Cardiac fibroblast (primary cell): Measurements from ENCODE around the gene TRAM2.
A peak's percentile ranks its signal among the peaks of the same experiment; 100 is the strongest.

Source experiments
- DNase-seq, 2 donors: peaks; one replicate each; pipeline versions ENCODE4 v3.0.0 to v3.0.0-alpha.2; 2010; ENCODE audit warnings: low read depth in 2 of 2
- H3K4me3 ChIP-seq, 2 donors: replicated peaks in 1 of 2; 1 replicate in 1 of 2; 2 replicates in 1 of 2; pipeline ENCODE4 v1.5.1; 2011; ENCODE audit warnings: low read depth in 2 of 2, low read length in 2 of 2, mild to moderate bottlenecking in 2 of 2, moderate library complexity in 1 of 2
- TF ChIP-seq, protein P1 (sequence below): IDR thresholded peaks from one replicate; pipeline ENCODE4 v1.5.1; 2011; ENCODE audit warnings: low read depth, mild to moderate bottlenecking, low read length, inconsistent platforms

Gene TRAM2

DNA sequence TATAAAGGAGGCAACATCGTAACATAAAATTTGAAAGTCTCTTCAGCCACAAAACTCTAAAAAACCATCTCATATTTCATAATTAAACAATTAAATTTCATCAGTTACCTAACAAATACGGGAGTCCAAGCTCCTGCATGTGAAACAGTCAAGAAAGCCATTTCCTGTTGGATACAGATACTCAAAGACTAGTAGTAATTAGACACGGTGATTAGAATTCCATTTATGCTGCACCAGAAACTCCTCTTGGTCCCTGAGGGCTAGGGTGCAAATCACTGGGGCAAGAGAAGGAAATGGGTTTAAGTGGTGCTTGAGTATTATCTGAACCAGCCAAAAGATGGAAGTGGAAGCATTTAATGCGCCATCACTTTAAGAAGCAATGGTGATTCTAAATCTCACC, 27.4 kb downstream of the TRAM2 start:
- H3K4me3 ChIP-seq: no peak overlapping the region
- TF ChIP-seq, protein P1, sequence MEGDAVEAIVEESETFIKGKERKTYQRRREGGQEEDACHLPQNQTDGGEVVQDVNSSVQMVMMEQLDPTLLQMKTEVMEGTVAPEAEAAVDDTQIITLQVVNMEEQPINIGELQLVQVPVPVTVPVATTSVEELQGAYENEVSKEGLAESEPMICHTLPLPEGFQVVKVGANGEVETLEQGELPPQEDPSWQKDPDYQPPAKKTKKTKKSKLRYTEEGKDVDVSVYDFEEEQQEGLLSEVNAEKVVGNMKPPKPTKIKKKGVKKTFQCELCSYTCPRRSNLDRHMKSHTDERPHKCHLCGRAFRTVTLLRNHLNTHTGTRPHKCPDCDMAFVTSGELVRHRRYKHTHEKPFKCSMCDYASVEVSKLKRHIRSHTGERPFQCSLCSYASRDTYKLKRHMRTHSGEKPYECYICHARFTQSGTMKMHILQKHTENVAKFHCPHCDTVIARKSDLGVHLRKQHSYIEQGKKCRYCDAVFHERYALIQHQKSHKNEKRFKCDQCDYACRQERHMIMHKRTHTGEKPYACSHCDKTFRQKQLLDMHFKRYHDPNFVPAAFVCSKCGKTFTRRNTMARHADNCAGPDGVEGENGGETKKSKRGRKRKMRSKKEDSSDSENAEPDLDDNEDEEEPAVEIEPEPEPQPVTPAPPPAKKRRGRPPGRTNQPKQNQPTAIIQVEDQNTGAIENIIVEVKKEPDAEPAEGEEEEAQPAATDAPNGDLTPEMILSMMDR: no peak

DNA sequence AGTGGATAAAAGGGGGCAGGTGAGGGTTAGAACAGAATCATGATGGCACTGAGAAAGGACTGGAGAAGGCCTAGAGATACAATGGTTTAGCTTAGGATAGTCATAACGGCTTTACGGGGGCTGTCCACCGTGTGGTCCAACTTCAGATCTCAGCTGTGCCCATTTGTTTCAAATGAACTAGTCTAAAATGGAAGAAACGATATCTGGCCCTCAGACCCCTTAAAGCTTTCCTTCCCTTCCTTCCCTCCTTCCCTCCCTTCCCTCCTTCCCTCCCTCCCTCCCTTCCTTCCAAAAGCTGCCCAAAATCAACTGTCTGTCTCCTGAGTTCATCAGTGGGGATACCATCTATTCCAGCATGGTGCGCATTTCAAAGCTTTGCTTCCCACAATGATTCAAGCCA, 27.9 kb downstream of the TRAM2 start:
- DNase-seq: no peak
- TF ChIP-seq, protein P1: no peak
- H3K4me3 ChIP-seq: no peak overlapping the region

More for the DNA sequence above, 27.4 kb downstream of the TRAM2 start:
- no peak for DNase-seq

DNA sequence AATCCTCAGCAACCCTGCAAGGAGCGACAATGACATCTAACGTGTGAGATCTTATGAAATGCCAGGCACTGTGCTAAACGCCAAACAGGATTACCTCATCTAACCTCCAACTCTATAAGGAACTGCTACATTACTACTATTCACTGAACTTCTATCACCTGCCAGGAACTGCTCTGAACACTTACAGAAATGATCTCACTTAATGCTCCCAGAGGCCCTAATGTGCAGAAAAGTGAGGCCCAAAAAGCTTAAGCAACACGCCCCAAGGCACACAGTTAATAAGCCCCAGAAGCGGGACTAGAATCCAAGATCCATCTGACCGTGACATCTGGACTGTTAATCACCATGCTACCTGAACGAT, 28.5 kb downstream of the TRAM2 start:
- H3K4me3 ChIP-seq: no peak overlapping the region
- DNase-seq: peak in 1 of 2 donors; percentile 49
- TF ChIP-seq, protein P1: no peak

DNA sequence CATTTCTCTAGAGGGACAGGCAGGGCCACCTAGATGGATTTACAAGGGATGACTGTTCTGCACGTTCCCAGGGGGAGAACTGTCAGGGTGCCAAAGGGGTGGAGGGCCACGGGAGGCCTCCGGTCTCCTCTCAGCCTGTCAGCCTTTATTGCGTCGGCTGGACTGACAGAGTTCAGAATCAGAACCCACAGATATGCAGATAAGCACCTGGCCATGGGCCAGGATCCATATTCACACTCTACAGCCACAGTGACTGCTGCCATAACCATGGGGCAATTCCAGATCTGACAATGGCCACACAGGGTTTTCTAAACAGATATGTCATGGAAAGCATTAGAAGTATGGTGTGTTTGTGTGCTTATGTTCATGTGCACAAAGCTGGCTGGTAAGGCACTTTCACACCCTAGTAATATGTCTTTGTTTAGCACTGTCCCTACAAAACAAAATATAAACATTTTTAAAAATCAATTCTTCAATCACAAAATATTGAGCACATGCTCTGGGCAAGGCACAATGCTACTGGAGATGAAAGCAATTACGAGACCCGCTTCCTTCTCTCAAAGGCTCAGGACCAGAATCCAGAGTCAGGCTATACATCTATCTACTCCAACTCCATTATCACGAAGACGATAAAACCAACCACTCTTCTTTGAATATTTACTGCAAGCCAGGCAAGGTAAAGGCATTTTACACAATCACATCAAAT, 29.1 kb downstream of the TRAM2 start:
- TF ChIP-seq, protein P1: no peak
- H3K4me3 ChIP-seq: no peak overlapping the region
- DNase-seq: peak; percentile 49 to 62

DNA sequence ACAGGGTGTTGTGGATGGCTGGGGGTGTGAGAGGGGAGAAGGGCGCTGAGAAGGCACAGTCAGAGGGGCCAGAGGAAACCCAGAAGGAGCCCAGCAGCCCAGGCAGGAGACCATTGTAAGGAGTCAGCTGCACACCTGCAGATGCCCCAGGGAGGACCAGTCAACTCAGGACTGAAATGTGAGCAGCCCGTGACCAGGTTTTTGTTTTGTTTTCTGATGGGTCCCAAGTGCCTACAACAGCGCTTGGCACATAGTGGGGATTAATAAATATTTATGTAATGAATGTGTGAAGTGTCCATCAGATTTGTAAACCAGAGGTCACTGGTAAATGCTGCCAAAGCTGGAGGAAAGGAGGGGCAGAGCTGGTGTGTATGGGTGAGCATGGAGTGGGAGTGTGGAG, 30.2 kb downstream of the TRAM2 start:
- no peak overlapping the region for H3K4me3 ChIP-seq
- no peak for DNase-seq
- TF ChIP-seq, protein P1: no peak

DNA sequence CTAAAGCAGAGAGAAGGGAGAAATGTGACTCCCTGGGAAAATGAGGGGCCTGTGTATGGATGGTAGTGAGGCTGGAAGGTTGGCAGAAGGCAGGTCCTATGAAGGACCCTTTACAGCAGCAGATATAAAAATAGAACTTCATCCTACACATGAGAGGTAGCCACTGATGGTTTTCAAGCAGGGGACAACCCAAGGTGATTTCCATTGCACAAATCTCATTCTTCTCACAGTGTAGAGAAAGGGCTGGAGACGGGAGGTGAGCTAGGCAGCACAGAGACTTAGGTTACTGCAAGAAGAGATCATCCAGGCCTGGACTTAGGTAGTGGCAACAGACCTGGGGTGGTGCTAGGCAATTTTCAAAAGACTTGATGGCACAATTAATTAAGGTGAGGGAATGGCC, 30.7 kb downstream of the TRAM2 start:
- DNase-seq: no peak
- TF ChIP-seq, protein P1: no peak
- no peak overlapping the region for H3K4me3 ChIP-seq
